H9 (cell line): Measurements from ENCODE around the gene SART1. TPM values are rescaled to one million over a fixed set of nuclear protein-coding genes. Genes with fewer than 3 reads are reported as not detected.

Experiments used
- DNase-seq: peaks from one replicate; pipeline ENCODE4 v3.0.0-alpha.2; 2017
- H2AFZ ChIP-seq: one replicate; pipeline ENCODE4 v1.6.1; 2013; ENCODE audit warnings: mild to moderate bottlenecking, low read length, control low read depth, moderate library complexity
- H2AK5ac ChIP-seq: 2 replicates; pipeline ENCODE4 v1.6.1; 2013; ENCODE audit warnings: low read length, control low read depth, mixed read lengths; ENCODE audit not compliant: insufficient read length
- H2BK120ac ChIP-seq: one replicate; pipeline ENCODE4 v1.6.1; 2013; ENCODE audit warnings: low read depth, mild to moderate bottlenecking, low read length, control low read depth, inconsistent platforms; ENCODE audit not compliant: poor library complexity, severe bottlenecking
- H2BK12ac ChIP-seq: 2 replicates; pipeline ENCODE4 v1.6.1; 2013; ENCODE audit warnings: low read length, control low read depth, mixed read lengths, low read depth; ENCODE audit not compliant: insufficient read length
- H2BK15ac ChIP-seq: 2 replicates; pipeline ENCODE4 v1.6.1; 2013; ENCODE audit warnings: low read depth, low read length, control low read depth
- H2BK20ac ChIP-seq: one replicate; pipeline ENCODE4 v1.6.1; 2013; ENCODE audit warnings: low read depth, mild to moderate bottlenecking, low read length, control low read depth, inconsistent platforms; ENCODE audit not compliant: poor library complexity, severe bottlenecking
- H2BK5ac ChIP-seq: 2 replicates; pipeline ENCODE4 v1.6.1; 2013; ENCODE audit warnings: low read length, control low read depth, mixed read lengths; ENCODE audit not compliant: insufficient read length
- H3K14ac ChIP-seq: 2 replicates; pipeline ENCODE4 v1.6.1; 2013; ENCODE audit warnings: low read length, control low read depth; ENCODE audit not compliant: insufficient read depth
- H3K18ac ChIP-seq: 2 replicates; pipeline ENCODE4 v1.6.1; 2013; ENCODE audit warnings: low read depth, mild to moderate bottlenecking, mixed read lengths, low read length, control low read depth; ENCODE audit not compliant: insufficient read length
- H3K23ac ChIP-seq: 2 replicates; pipeline ENCODE4 v1.6.1; 2013; ENCODE audit warnings: low read length, control low read depth, mixed read lengths, low read depth; ENCODE audit not compliant: insufficient read length
- H3K23me2 ChIP-seq: 2 replicates; pipeline ENCODE4 v1.6.1; 2013; ENCODE audit warnings: low read depth, mild to moderate bottlenecking, mixed read lengths, low read length, control low read depth; ENCODE audit not compliant: insufficient read length, poor library complexity, severe bottlenecking
- H3K27ac ChIP-seq: 2 replicates; pipeline ENCODE4 v1.5.1; 2013; ENCODE audit warnings: low read length, control low read depth, mixed read lengths, low read depth; ENCODE audit not compliant: insufficient read length
- H3K27me3 ChIP-seq: 2 replicates; pipeline ENCODE4 v1.6.1; 2013; ENCODE audit warnings: low read length, control low read depth, inconsistent platforms; ENCODE audit not compliant: insufficient read depth
- H3K4ac ChIP-seq: 2 replicates; pipeline ENCODE4 v1.6.1; 2013; ENCODE audit warnings: low read depth, mild to moderate bottlenecking, control low read depth, inconsistent platforms, low read length, moderate library complexity
- H3K4me1 ChIP-seq: 2 replicates; pipeline ENCODE4 v1.6.1; 2013; ENCODE audit warnings: low read length, control low read depth, inconsistent platforms; ENCODE audit not compliant: insufficient read depth
- H3K4me2 ChIP-seq: 2 replicates; pipeline ENCODE4 v1.6.1; 2013; ENCODE audit warnings: low read length, control low read depth, mixed read lengths; ENCODE audit not compliant: insufficient read length, insufficient read depth
- H3K56ac ChIP-seq: 2 replicates; pipeline ENCODE4 v1.6.1; 2013; ENCODE audit warnings: low read depth, mild to moderate bottlenecking, mixed read lengths, low read length, control low read depth; ENCODE audit not compliant: insufficient read length
- H3K79me1 ChIP-seq: 2 replicates; pipeline ENCODE4 v1.6.1; 2013; ENCODE audit warnings: low read depth, mild to moderate bottlenecking, moderate library complexity, low read length, control low read depth, inconsistent platforms; ENCODE audit not compliant: insufficient read depth, poor library complexity, severe bottlenecking
- H3K79me2 ChIP-seq: 2 replicates; pipeline ENCODE4 v1.6.1; 2013; ENCODE audit warnings: low read length, control low read depth, inconsistent platforms; ENCODE audit not compliant: insufficient read depth
- H3K9ac ChIP-seq: 2 replicates; pipeline ENCODE4 v1.6.1; 2013; ENCODE audit warnings: low read length, control low read depth, mixed read lengths; ENCODE audit not compliant: insufficient read length; ENCODE audit errors: extremely low read depth
- H3K9me3 ChIP-seq: one replicate; pipeline ENCODE4 v1.6.1; 2013; ENCODE audit warnings: low read depth, low read length, inconsistent platforms; ENCODE audit not compliant: control insufficient read depth
- H3T11ph ChIP-seq: one replicate; pipeline ENCODE4 v1.6.1; 2013; ENCODE audit warnings: mild to moderate bottlenecking, low read length, control low read depth, inconsistent platforms
- H4K20me1 ChIP-seq: one replicate; pipeline ENCODE4 v1.6.1; 2013; ENCODE audit not compliant: control insufficient read depth, insufficient read length, insufficient read depth
- H4K5ac ChIP-seq: 2 replicates; pipeline ENCODE4 v1.6.1; 2013; ENCODE audit warnings: low read depth, mild to moderate bottlenecking, mixed read lengths, low read length, control low read depth; ENCODE audit not compliant: insufficient read length
- H4K8ac ChIP-seq: replicated peaks from 2 replicates; pipeline ENCODE4 v1.6.1; 2013; ENCODE audit warnings: low read length, control low read depth, mixed read lengths, low read depth; ENCODE audit not compliant: insufficient read length
- H4K91ac ChIP-seq: 2 replicates; pipeline ENCODE4 v1.6.1; 2013; ENCODE audit warnings: low read depth, mild to moderate bottlenecking, moderate library complexity, mixed read lengths, low read length, control low read depth; ENCODE audit not compliant: insufficient read length
- H3K27ac Mint-ChIP-seq, 3 experiments: 2 replicates in 2 of 3; 3 replicates in 1 of 3; pipeline ENCODE4 v1.8.0; 2020 to 2021; ENCODE audit warnings: mixed read lengths in 3 of 3, mild to moderate bottlenecking in 1 of 3, moderate library complexity in 1 of 3
- H3K27me3 Mint-ChIP-seq: 2 replicates; pipeline ENCODE4 v1.8.0; 2021; ENCODE audit warnings: low read depth, mild to moderate bottlenecking, moderate library complexity, mixed read lengths
- H3K36me3 Mint-ChIP-seq, 3 experiments: 2 replicates in 2 of 3; 3 replicates in 1 of 3; pipeline ENCODE4 v1.8.0; 2020 to 2021; ENCODE audit warnings: low read depth in 3 of 3, mixed read lengths in 3 of 3; ENCODE audit not compliant: insufficient read depth in 1 of 3
- H3K4me1 Mint-ChIP-seq, 2 experiments: 2 replicates each; pipeline ENCODE4 v1.8.0; 2020; ENCODE audit warnings: mixed read lengths in 2 of 2
- H3K4me3 Mint-ChIP-seq, 2 experiments: 2 replicates in 1 of 2; 3 replicates in 1 of 2; pipeline ENCODE4 v1.8.0; 2020 to 2021; ENCODE audit warnings: mild to moderate bottlenecking in 2 of 2, mixed read lengths in 2 of 2, moderate library complexity in 1 of 2
- H3K9me3 Mint-ChIP-seq, 2 experiments: 2 replicates in 1 of 2; 3 replicates in 1 of 2; pipeline ENCODE4 v1.8.0; 2020; ENCODE audit warnings: mild to moderate bottlenecking in 2 of 2, mixed read lengths in 2 of 2, moderate library complexity in 1 of 2
- WGBS: extraction: QIAGEN DNeasy Blood & Tissue Kit; methylation state at CpG from one replicate; pipeline ENCODE4 v1.1.7; 2013; ENCODE audit warnings: missing lambda C conversion rate, low lambda C conversion rate, mixed read lengths; ENCODE audit not compliant: insufficient read length; ENCODE audit errors: extremely low coverage; 5-methylcytosine and 5-hydroxymethylcytosine counted together
- total RNA-seq: library from RNA; stranded (reverse); gene quantifications from 2 replicates; pipeline ENCODE4 v1.2.1, GENCODE V29; 2021
- TF ChIP-seq, protein P1 (sequence below): fragments of 200-600 bp; sonication (generic); conservative IDR thresholded peaks from 3 replicates; pipeline ENCODE4 v1.8.0; 2021; ENCODE audit warnings: antibody characterized with exemption, mild to moderate bottlenecking

SART1 gene
- total RNA-seq, 1 experiment from 2014 or later = 52.0 TPM

DNA sequence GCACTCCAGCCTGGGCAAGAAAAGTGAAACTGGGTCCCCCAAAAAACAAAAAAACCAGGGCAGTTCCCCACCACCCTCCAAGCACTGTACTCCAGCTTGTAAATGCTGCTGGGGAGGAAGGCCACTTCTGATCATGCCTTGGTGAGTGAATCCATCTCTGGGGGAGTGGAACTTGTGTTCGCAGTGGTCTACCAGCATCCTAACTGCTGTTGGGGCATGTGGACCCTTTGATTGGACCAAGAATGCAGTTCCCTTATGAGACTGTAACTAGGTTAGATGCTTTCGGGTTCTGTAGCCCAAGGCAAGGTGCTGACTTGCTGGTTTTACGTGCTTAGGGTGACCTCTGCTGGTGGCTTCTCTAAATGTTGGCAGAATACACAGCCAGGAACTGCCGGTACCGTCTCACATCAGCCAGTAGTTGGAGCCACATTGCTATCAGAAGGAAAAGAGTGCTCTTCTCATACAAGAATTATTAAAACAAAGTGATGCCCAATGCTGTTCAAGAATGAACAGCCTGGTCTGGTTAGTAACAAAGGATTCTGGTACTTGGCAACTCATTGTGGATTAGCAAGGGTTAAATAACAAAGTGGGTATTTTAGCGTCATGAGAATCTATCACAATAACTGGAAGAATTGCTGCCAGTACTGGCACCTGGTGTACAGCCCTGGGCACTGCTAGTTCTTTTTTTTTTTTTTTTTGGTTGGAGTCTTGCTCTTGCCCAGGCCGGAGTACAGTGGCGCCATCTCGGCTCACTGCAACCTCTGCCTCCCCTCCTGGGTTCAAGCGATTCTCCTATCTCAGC is 27.5 kb downstream of the SART1 start:
- no peak overlapping the region for H4K91ac ChIP-seq
- no peak overlapping the region for H2BK15ac ChIP-seq
- no peaks in the 10 kb centered on the region for H3K9me3 Mint-ChIP-seq
- DNase-seq = peak; percentile 92
- no peak overlapping the region for H2BK20ac ChIP-seq
- no peak overlapping the region for H4K5ac ChIP-seq
- H3K27ac ChIP-seq = no peak overlapping the region
- no CpG with 5 or more reads among the region's 10 CpGs for WGBS
- H3K56ac ChIP-seq = no peak overlapping the region
- H3K27me3 ChIP-seq = no peaks in the 10 kb centered on the region
- no peak overlapping the region for H2BK120ac ChIP-seq
- H2BK12ac ChIP-seq = no peak overlapping the region
- no peaks in the 10 kb centered on the region; the same call in 1 of the 2 replicates for H3K27me3 Mint-ChIP-seq
- H2AFZ ChIP-seq = no peak overlapping the region
- no peaks in the 10 kb centered on the region for H3K79me1 ChIP-seq
- H3K23me2 ChIP-seq = no peaks in the 10 kb centered on the region
- no peak overlapping the region for H3K14ac ChIP-seq
- H3K4me1 Mint-ChIP-seq = peaks cover 0 to 2% of the 10 kb centered on the region in 2 experiments; a peak in 1 of 4 replicates
- no peak overlapping the region for H3K18ac ChIP-seq
- peaks cover 0 to 7% (median 0%) of the 10 kb centered on the region in 3 experiments; a peak in 2 of 7 replicates for H3K36me3 Mint-ChIP-seq
- H4K8ac ChIP-seq = no peak overlapping the region
- H3K27ac Mint-ChIP-seq = no peak overlapping the region
- H3K9me3 ChIP-seq = no peaks in the 10 kb centered on the region
- no peak overlapping the region for H3K9ac ChIP-seq
- H3K4me3 Mint-ChIP-seq = peak overlapping the region in 1 of 2 experiments; percentile 39; a peak in 2 of 5 replicates
- no peaks in the 10 kb centered on the region for H3K79me2 ChIP-seq
- TF ChIP-seq, protein P1, sequence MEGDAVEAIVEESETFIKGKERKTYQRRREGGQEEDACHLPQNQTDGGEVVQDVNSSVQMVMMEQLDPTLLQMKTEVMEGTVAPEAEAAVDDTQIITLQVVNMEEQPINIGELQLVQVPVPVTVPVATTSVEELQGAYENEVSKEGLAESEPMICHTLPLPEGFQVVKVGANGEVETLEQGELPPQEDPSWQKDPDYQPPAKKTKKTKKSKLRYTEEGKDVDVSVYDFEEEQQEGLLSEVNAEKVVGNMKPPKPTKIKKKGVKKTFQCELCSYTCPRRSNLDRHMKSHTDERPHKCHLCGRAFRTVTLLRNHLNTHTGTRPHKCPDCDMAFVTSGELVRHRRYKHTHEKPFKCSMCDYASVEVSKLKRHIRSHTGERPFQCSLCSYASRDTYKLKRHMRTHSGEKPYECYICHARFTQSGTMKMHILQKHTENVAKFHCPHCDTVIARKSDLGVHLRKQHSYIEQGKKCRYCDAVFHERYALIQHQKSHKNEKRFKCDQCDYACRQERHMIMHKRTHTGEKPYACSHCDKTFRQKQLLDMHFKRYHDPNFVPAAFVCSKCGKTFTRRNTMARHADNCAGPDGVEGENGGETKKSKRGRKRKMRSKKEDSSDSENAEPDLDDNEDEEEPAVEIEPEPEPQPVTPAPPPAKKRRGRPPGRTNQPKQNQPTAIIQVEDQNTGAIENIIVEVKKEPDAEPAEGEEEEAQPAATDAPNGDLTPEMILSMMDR = peak; percentile 99
- no peak overlapping the region for H3K4ac ChIP-seq
- no peaks in the 10 kb centered on the region for H3K4me1 ChIP-seq
- no peak overlapping the region for H2AK5ac ChIP-seq
- no peaks in the 10 kb centered on the region for H4K20me1 ChIP-seq
- H3T11ph ChIP-seq = no peak overlapping the region
- no peak overlapping the region for H2BK5ac ChIP-seq
- H3K4me2 ChIP-seq = no peak overlapping the region
- no peak overlapping the region for H3K23ac ChIP-seq
